Measurements from ENCODE around the gene PLCB1.

Gene PLCB1

DNA sequence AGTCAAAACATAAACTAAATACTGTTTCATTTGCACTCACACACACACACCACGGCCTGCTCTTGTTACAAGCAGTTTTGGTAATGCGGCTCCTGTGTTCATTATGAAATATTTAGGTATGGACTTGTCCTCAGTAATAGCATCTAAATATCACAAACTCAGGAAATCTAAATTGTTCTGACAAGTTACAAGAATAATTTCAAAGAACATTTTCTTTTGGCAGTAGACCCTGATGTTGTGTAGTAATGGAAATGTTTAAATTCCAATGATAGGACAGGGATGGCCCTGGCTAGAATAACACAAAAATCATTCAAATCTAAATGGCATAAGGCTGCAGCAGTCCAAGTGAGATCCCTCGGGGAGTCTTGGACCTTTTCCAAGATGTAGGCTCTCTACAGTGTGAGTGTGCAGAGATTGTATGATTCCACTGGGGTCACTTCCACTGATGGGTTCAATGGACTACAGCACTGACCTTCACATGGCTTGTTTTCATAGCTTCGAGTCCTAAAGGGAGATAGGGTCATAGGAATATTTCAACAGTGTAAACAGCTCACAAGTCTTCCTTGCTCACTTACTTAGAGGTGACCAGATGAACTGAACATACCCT, 726.2 kb downstream of the PLCB1 start:
- no peak overlapping the region for H3K4me3 ChIP-seq (ENCODE audit: control insufficient read depth in 1 of 7, extremely low read depth in 1 of 7, insufficient read depth in 4 of 7, low read depth in 2 of 7, low read length in 6 of 7)
- CTCF ChIA-PET = interaction anchor here (1.0 to 1.2 kb wide), 2 partner anchors 8 to 535 kb away, joined by 3 to 5 read pairs; no protein-coding TSS in a partner anchor
- H3K27me3 ChIP-seq (replicated peaks in 2 of 5; ENCODE audit: control insufficient read depth in 4 of 5, insufficient read depth in 5 of 5, low read length in 4 of 5) = no peaks in the 10 kb centered on the region
- H3K36me3 ChIP-seq (ENCODE audit: control insufficient read depth in 4 of 4, insufficient read depth in 4 of 4, low read length in 3 of 4) = no peaks in the 10 kb centered on the region
- no peak overlapping the region for H3K27ac ChIP-seq (ENCODE audit: insufficient read depth in 1 of 2, low read depth in 1 of 2, low read length in 2 of 2, poor library complexity in 1 of 2, severe bottlenecking in 2 of 2)
- DNase-seq = no peak
- POLR2A ChIA-PET = no interaction called here
- H3K9me3 ChIP-seq (ENCODE audit: control extremely low read depth in 1 of 5, control insufficient read depth in 4 of 5, insufficient read depth in 2 of 5, low read depth in 1 of 5, low read length in 4 of 5) = no peaks in the 10 kb centered on the region
- peaks cover 0 to 6% (median 4%) of the 10 kb centered on the region in 4 experiments for H3K4me1 ChIP-seq (ENCODE audit: control extremely low read depth in 1 of 4, control insufficient read depth in 4 of 4, insufficient read depth in 4 of 4, low read length in 3 of 4)
- 100% methylated on average over 1 of the region's 4 CpGs for WGBS (ENCODE audit: insufficient coverage)

DNA sequence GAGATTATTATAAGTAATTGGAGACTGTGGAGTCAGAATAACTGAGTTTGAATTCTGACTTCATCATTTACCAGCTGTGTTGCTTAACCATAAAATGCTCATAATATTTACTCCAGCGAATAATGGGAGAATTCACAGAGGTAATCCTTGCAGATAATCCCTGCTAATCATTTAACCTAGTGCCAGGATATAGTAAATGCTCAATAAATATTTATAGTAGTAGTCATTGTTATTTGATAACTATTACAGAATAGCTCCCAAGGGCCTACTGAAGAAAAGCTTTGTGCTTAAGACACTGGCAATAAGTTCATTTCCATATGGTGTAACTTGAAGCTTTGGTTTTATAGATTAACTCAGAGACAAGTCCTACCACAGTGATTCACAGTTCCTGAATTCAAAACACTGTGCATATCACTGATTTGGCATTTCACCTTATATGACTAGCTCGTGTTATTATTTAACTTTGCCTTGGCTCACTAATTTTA, 728.0 kb downstream of the PLCB1 start:
- DNase-seq = no peak
- no peak overlapping the region for H3K27ac ChIP-seq (ENCODE audit: insufficient read depth in 1 of 2, low read depth in 1 of 2, low read length in 2 of 2, poor library complexity in 1 of 2, severe bottlenecking in 2 of 2)

DNA sequence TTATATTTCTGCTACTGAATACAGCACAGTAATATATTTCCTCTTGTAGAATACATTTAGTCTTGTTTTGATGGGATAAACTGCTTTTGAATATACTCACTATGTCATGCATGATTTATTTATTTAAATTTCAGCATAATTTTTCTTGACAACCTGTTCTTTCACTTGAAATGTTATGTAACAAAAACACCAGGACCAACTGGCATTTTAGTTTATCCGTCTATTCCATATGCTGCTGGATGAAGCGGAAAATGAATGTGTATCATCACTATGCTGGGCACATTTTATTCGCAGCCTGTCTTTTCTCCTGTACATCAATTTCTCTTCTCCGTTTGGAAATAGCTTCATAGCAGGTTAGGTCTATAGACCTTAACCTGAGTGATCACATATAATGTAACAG, 730.0 kb downstream of the PLCB1 start:
- CTCF ChIA-PET = interaction anchor here (1.0 kb wide), 1 partner anchor 500 kb away, joined by 3 read pairs; no protein-coding TSS in a partner anchor
- WGBS (ENCODE audit: insufficient coverage) = 100% methylated on average over 1 of the region's 4 CpGs
- POLR2A ChIA-PET = no interaction called here

More for the DNA sequence above, 728.0 kb downstream of the PLCB1 start:
- POLR2A ChIA-PET = no interaction called here
- H3K36me3 ChIP-seq (ENCODE audit: control insufficient read depth in 4 of 4, insufficient read depth in 4 of 4, low read length in 3 of 4) = no peaks in the 10 kb centered on the region
- no peaks in the 10 kb centered on the region for H3K9me3 ChIP-seq (ENCODE audit: control extremely low read depth in 1 of 5, control insufficient read depth in 4 of 5, insufficient read depth in 2 of 5, low read depth in 1 of 5, low read length in 4 of 5)
- H3K4me3 ChIP-seq (ENCODE audit: control insufficient read depth in 1 of 7, extremely low read depth in 1 of 7, insufficient read depth in 4 of 7, low read depth in 2 of 7, low read length in 6 of 7) = no peak overlapping the region
- H3K27me3 ChIP-seq (replicated peaks in 2 of 5; ENCODE audit: control insufficient read depth in 4 of 5, insufficient read depth in 5 of 5, low read length in 4 of 5) = no peaks in the 10 kb centered on the region
- CTCF ChIA-PET = no interaction called here
- peaks cover 0 to 4% (median 0%) of the 10 kb centered on the region in 4 experiments for H3K4me1 ChIP-seq (ENCODE audit: control extremely low read depth in 1 of 4, control insufficient read depth in 4 of 4, insufficient read depth in 4 of 4, low read length in 3 of 4)
- WGBS (ENCODE audit: insufficient coverage) = no CpG with 5 or more reads among the region's 2 CpGs

DNA sequence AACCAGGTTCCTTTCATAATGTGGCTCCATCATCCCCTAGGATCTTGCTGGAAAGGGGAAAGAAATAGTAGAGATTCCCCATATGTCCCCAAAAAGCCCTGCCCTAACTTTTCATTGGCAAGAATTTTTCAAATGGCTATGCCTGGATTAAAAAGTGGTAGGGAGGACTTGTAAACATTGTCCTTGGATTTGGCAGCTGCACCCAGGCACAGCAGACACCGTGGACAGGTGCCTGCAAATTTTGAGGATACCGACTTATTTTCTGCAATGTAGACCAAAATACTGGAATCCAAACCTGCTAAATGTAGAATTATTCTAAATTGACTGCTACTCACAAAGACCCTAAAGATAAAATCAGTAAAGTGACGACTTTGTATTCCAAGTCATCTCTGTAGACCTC, 733.6 kb downstream of the PLCB1 start:
- DNase-seq = no peak
- Histone ChIP-seq H3K27me3 (replicated peaks in 2 of 5; ENCODE audit: control insufficient read depth in 4 of 5, insufficient read depth in 5 of 5, low read length in 4 of 5) (no peaks in the 10 kb centered on the region), H3K27ac (ENCODE audit: insufficient read depth in 1 of 2, low read depth in 1 of 2, low read length in 2 of 2, poor library complexity in 1 of 2, severe bottlenecking in 2 of 2) (no peak overlapping the region), H3K4me1 (ENCODE audit: control extremely low read depth in 1 of 4, control insufficient read depth in 4 of 4, insufficient read depth in 4 of 4, low read length in 3 of 4) (peaks cover 0 to 4% (median 0%) of the 10 kb centered on the region in 4 experiments), H3K36me3 (ENCODE audit: control insufficient read depth in 4 of 4, insufficient read depth in 4 of 4, low read length in 3 of 4) (no peaks in the 10 kb centered on the region), H3K4me3 (ENCODE audit: control insufficient read depth in 1 of 7, extremely low read depth in 1 of 7, insufficient read depth in 4 of 7, low read depth in 2 of 7, low read length in 6 of 7) (no peak overlapping the region), H3K9me3 (ENCODE audit: control extremely low read depth in 1 of 5, control insufficient read depth in 4 of 5, insufficient read depth in 2 of 5, low read depth in 1 of 5, low read length in 4 of 5) (no peaks in the 10 kb centered on the region)
- CTCF ChIA-PET = interaction anchor here (1.3 kb wide), 1 partner anchor 12 kb away, joined by 3 read pairs; no protein-coding TSS in a partner anchor
- WGBS (ENCODE audit: insufficient coverage) = 100% methylated on average over 1 of the region's 3 CpGs
- POLR2A ChIA-PET = no interaction called here

More for the DNA sequence above, 730.0 kb downstream of the PLCB1 start:
- Histone ChIP-seq H3K4me1 (ENCODE audit: control extremely low read depth in 1 of 4, control insufficient read depth in 4 of 4, insufficient read depth in 4 of 4, low read length in 3 of 4) (peaks cover 0 to 4% (median 0%) of the 10 kb centered on the region in 4 experiments), H3K36me3 (ENCODE audit: control insufficient read depth in 4 of 4, insufficient read depth in 4 of 4, low read length in 3 of 4) (no peaks in the 10 kb centered on the region), H3K9me3 (ENCODE audit: control extremely low read depth in 1 of 5, control insufficient read depth in 4 of 5, insufficient read depth in 2 of 5, low read depth in 1 of 5, low read length in 4 of 5) (no peaks in the 10 kb centered on the region), H3K27me3 (replicated peaks in 2 of 5; ENCODE audit: control insufficient read depth in 4 of 5, insufficient read depth in 5 of 5, low read length in 4 of 5) (no peaks in the 10 kb centered on the region), H3K27ac (ENCODE audit: insufficient read depth in 1 of 2, low read depth in 1 of 2, low read length in 2 of 2, poor library complexity in 1 of 2, severe bottlenecking in 2 of 2) (no peak overlapping the region), H3K4me3 (ENCODE audit: control insufficient read depth in 1 of 7, extremely low read depth in 1 of 7, insufficient read depth in 4 of 7, low read depth in 2 of 7, low read length in 6 of 7) (no peak overlapping the region)
- no peak for DNase-seq

DNA sequence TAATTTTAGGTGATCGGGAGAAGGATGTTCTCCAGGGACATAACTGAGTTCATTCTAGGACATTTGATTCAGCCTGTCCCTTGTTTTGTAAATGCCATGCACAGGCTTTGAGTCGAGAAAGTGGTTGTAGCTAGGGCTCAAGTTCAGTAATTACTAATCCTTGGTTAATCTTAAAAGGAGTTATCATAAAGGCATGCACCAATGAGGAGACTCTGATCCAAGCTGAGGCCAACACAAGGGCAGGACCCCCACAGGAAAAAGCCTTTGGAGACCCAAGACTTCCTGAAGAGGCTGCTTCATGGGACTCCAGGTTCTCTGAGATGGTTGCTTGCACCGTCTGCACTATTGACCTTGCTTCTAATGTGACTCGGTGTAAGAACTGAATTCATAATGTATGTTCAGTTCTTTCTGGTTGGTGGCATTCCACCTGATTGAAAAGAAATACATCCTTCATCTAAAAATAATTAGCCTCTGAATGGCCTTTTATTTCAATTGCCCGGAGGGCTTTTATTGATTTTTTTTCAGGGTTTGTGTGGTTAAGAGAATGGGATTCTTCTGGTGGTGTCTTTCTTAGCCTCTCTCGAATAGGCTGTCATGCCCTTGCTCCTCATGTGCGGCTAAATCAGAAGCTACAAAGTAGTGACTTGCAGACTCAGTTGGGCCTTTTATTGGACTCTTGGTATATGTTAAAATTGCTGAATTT, 735.1 kb downstream of the PLCB1 start:
- 96% methylated on average over 4 of the region's 7 CpGs for WGBS (ENCODE audit: insufficient coverage)
- Histone ChIP-seq H3K27me3 (replicated peaks in 2 of 5; ENCODE audit: control insufficient read depth in 4 of 5, insufficient read depth in 5 of 5, low read length in 4 of 5) (no peaks in the 10 kb centered on the region), H3K4me3 (ENCODE audit: control insufficient read depth in 1 of 7, extremely low read depth in 1 of 7, insufficient read depth in 4 of 7, low read depth in 2 of 7, low read length in 6 of 7) (no peak overlapping the region), H3K27ac (ENCODE audit: insufficient read depth in 1 of 2, low read depth in 1 of 2, low read length in 2 of 2, poor library complexity in 1 of 2, severe bottlenecking in 2 of 2) (no peak overlapping the region), H3K4me1 (ENCODE audit: control extremely low read depth in 1 of 4, control insufficient read depth in 4 of 4, insufficient read depth in 4 of 4, low read length in 3 of 4) (peaks cover 0 to 4% (median 0%) of the 10 kb centered on the region in 4 experiments), H3K36me3 (ENCODE audit: control insufficient read depth in 4 of 4, insufficient read depth in 4 of 4, low read length in 3 of 4) (no peaks in the 10 kb centered on the region), H3K9me3 (ENCODE audit: control extremely low read depth in 1 of 5, control insufficient read depth in 4 of 5, insufficient read depth in 2 of 5, low read depth in 1 of 5, low read length in 4 of 5) (no peaks in the 10 kb centered on the region)
- POLR2A ChIA-PET = no interaction called here
- DNase-seq = no peak
- CTCF ChIA-PET = no interaction called here

DNA sequence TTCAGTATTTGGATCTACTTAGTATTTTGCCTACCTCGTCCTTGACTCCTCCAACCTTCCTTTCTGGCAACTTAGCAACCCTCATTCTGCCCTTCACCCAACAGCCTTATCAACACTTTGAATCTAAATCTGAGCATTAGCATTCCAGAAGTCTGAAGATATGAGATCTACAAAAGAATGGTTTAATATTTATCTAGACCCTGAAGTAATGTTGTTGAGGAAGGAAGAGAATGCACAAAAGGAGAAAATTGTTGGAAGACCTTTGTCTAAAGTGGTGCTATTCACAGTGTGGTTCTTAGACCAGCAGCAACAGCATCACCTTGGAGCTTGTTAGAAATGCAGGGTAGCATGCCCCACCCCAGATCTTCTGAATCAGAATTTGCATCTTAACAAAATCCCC, 738.6 kb downstream of the PLCB1 start:
- Histone ChIP-seq H3K4me1 (ENCODE audit: control extremely low read depth in 1 of 4, control insufficient read depth in 4 of 4, insufficient read depth in 4 of 4, low read length in 3 of 4) (no peaks in the 10 kb centered on the region), H3K27me3 (replicated peaks in 2 of 5; ENCODE audit: control insufficient read depth in 4 of 5, insufficient read depth in 5 of 5, low read length in 4 of 5) (no peaks in the 10 kb centered on the region), H3K9me3 (ENCODE audit: control extremely low read depth in 1 of 5, control insufficient read depth in 4 of 5, insufficient read depth in 2 of 5, low read depth in 1 of 5, low read length in 4 of 5) (no peaks in the 10 kb centered on the region), H3K4me3 (ENCODE audit: control insufficient read depth in 1 of 7, extremely low read depth in 1 of 7, insufficient read depth in 4 of 7, low read depth in 2 of 7, low read length in 6 of 7) (no peak overlapping the region), H3K27ac (ENCODE audit: insufficient read depth in 1 of 2, low read depth in 1 of 2, low read length in 2 of 2, poor library complexity in 1 of 2, severe bottlenecking in 2 of 2) (no peak overlapping the region), H3K36me3 (ENCODE audit: control insufficient read depth in 4 of 4, insufficient read depth in 4 of 4, low read length in 3 of 4) (no peaks in the 10 kb centered on the region)
- ChIA-PET POLR2A (no interaction called here), CTCF (interaction anchor here (1.2 to 1.7 kb wide), 2 partner anchors 9 to 30 kb away, joined by 3 to 5 read pairs; no protein-coding TSS in a partner anchor)
- DNase-seq = no peak
- no CpG with 5 or more reads among the region's 1 CpG for whole genome bisulfite sequencing (ENCODE audit: insufficient coverage)

DNA sequence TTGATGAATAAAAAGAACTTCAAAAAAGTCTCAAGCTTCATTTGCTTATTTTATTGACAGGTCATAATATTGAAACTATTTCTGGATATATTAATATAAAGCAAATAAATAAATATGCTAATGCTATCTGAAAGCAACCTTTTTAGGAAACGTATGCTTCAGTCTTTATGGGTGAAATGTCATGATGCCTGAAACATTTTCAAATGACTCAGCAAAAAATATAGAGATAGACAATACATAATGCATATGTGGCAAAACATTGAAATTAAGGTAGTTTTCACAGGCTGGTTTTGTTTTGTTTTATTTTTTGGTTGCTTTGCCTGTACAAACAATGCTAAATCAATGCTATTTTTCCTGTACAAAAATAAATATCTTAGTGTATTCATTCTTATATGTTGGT, 742.4 kb downstream of the PLCB1 start:
- H3K4me3 ChIP-seq (ENCODE audit: control insufficient read depth in 1 of 7, extremely low read depth in 1 of 7, insufficient read depth in 4 of 7, low read depth in 2 of 7, low read length in 6 of 7) = no peak overlapping the region
- no peaks in the 10 kb centered on the region for H3K9me3 ChIP-seq (ENCODE audit: control extremely low read depth in 1 of 5, control insufficient read depth in 4 of 5, insufficient read depth in 2 of 5, low read depth in 1 of 5, low read length in 4 of 5)
- no CpG with 5 or more reads among the region's 1 CpG for WGBS (ENCODE audit: insufficient coverage)
- POLR2A ChIA-PET = no interaction called here
- H3K4me1 ChIP-seq (ENCODE audit: control extremely low read depth in 1 of 4, control insufficient read depth in 4 of 4, insufficient read depth in 4 of 4, low read length in 3 of 4) = no peaks in the 10 kb centered on the region
- CTCF ChIA-PET = no interaction called here
- H3K36me3 ChIP-seq (ENCODE audit: control insufficient read depth in 4 of 4, insufficient read depth in 4 of 4, low read length in 3 of 4) = no peaks in the 10 kb centered on the region
- no peaks in the 10 kb centered on the region for H3K27me3 ChIP-seq (replicated peaks in 2 of 5; ENCODE audit: control insufficient read depth in 4 of 5, insufficient read depth in 5 of 5, low read length in 4 of 5)
- peak in 2 of 3 donors; percentile 20 to 40 for DNase-seq
- no peak overlapping the region for H3K27ac ChIP-seq (ENCODE audit: insufficient read depth in 1 of 2, low read depth in 1 of 2, low read length in 2 of 2, poor library complexity in 1 of 2, severe bottlenecking in 2 of 2)

Measured in common myeloid progenitor, CD34-positive (primary cell).